ENCODE results near the gene AGO3.

DNA sequence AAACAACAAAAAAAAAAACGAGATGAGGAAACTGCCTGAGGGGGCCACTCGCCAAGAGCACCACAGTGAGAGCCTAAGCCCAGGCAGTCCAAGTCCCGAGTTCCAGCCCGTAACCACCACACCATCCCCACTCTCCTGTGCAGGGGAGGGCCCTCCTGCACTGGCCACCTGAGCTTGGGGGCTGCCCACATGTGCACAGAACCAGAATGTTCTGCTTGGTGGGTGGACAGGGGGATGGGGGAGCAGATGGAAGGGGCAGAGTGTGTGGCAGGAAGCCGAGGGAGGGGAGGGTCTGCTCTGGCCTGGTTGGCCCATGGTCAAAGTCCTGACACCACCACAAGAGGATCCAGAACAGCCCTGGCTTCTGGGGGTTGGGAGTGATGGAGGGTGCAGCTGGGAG is 175.4 kb downstream of the AGO3 start:
- no peak for TF ChIP-seq EZH2 (IDR thresholded peaks at IDR 0.05; ENCODE audit: low read depth)
- TF ChIP-seq, protein P1, sequence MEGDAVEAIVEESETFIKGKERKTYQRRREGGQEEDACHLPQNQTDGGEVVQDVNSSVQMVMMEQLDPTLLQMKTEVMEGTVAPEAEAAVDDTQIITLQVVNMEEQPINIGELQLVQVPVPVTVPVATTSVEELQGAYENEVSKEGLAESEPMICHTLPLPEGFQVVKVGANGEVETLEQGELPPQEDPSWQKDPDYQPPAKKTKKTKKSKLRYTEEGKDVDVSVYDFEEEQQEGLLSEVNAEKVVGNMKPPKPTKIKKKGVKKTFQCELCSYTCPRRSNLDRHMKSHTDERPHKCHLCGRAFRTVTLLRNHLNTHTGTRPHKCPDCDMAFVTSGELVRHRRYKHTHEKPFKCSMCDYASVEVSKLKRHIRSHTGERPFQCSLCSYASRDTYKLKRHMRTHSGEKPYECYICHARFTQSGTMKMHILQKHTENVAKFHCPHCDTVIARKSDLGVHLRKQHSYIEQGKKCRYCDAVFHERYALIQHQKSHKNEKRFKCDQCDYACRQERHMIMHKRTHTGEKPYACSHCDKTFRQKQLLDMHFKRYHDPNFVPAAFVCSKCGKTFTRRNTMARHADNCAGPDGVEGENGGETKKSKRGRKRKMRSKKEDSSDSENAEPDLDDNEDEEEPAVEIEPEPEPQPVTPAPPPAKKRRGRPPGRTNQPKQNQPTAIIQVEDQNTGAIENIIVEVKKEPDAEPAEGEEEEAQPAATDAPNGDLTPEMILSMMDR (conservative IDR thresholded peaks at IDR 0.05) = no peak
